HG03066 (cell line): ENCODE data around the gene WDR62.

Experiments used
- ATAC-seq: cut with Tn5 transposase; IDR thresholded peaks from one replicate; pipeline ENCODE4 v1.9.1; 2021; ENCODE audit warnings: low read depth; ENCODE audit not compliant: unreplicated experiment

Gene WDR62

GRCh38 chr19:36073121-36073876, 18.6 kb downstream of the WDR62 start:
- ATAC-seq, result no peak

DNA sequence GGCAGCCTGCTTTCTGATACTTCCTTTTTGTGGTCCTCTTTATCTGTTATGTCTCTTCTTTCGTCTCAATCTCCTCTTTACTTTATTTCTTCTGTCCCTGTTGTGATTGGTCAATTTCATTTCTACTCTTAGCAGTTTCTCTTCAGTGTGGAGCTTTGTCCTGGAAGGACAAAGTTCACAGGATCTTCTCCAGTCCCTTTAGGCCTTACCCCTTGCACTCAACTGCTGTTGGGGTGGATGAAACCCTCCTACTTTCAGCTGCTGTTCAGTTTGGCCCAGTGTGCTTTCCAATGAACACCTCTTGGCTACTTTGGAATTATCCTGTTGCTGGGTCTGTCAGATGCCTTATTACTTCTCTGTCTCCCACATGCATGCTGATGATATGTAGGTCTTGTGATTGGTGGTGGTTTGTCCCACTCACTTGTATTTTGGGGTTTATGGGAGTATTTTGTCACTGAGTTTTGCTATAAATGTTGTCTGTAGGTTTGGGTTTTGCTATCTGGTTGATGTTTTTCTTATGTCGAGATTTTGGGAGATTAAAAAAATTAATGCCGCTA, 24.8 kb downstream of the WDR62 start:
- no peak for ATAC-seq

GRCh38 chr19:36081385-36081784, 26.7 kb downstream of the WDR62 start:
- ATAC-seq, result no peak

DNA sequence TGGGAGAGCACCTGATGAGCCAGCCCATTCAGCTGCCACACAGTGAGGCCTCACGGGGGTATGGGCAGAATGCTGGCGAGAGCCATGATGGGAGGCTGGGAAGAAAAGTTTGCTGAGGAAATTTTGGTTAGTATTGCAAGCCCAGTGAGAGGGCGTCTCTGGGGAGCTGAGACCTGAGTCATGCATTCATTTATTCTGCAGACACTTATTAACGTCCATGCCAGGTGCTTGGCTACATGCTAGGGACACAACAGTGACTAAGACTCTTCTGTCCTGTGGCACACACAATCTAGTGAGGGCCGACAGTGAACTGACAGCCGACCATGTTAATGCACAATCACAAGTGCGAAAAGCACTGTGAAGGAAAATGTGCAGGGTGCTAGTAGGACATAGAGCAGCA, 27.2 kb downstream of the WDR62 start:
- ATAC-seq, result no peak

- no peak for ATAC-seq
Measured at GRCh38 chr19:36082916-36083315, 28.2 kb downstream of the WDR62 start.

DNA sequence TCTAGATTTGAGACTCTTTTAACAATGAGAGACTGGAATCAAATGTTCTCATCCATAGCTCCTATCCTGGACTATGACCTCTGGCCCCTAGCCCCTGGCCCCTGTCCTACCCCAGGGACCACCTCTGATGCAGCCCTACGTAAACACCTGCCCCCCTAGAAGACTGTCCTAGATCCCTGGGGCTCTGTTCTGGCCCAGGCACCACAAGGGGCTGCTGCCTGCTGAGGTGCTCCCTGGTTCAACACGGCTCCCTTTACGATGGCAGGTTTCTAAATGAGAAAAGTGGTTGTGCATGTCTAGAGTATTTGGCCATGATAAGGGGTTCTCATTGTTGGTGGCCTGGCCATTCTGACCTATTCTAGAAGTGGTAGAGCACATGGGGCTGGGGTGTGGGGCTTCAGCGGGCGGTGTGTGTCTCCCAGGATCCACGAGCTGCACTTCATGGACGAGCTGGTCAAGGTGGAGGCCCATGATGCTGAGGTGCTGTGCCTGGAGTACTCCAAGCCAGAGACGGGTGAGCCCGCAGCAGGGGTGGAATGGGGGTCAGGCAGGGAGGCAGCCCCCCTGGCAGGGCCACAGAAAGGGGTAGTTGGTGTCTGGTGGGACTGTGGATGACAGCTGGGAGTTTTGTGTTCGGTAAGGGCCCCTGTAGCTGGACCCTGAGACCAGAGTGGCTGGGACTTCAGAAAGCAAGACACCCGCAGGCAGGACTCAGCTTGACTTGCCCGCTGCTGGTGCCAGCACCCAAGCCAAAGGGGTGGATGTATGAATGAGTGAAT, 29.7 kb downstream of the WDR62 start:
- ATAC-seq, result no peak

DNA sequence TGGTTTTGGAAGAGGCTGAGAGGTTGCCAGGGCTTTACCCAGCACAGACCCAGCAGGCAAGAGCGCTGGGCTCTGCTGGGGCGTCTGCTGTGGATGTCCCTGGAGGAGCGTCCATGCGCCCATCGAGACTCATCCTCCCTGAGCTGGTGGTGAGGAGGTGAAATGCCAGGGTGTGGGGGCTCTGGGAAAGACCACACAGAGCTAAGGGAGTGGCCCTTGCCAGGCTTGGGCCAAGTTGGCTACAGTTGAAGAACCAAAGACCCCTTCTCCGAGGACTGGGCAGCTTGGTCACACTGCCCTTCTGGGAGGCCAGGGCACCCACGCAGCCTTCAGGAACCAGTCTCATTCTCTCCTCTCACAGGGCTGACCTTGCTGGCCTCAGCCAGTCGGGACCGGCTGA, 31.6 kb downstream of the WDR62 start:
- ATAC-seq, result no peak

DNA sequence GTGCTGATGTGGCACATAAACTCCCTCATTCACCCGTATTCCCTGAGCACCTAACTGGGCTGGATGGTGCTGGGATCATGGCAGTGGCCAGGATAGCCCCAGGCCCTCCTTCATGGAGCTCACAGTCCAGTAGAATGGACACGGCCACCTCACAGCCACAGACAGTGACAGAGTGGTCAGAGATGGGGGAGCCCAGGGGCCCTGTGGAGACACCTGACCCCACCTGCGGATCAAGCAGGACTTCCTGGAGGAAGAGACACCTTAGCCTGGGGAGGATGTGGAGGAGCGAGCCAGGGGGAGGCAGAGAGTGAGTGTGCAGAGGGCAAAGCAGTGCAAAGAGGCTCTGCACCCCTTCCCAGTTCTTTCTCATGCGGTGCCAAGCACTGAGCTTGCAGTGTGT, 35.1 kb downstream of the WDR62 start:
- no peak for ATAC-seq

- ATAC-seq, result no peak
Measured at GRCh38 chr19:36090910-36091695, 36.4 kb downstream of the WDR62 start.

GRCh38 chr19:36092566-36092965, 37.9 kb downstream of the WDR62 start:
- no peak for ATAC-seq

GRCh38 chr19:36093146-36093662, 38.5 kb downstream of the WDR62 start:
- ATAC-seq, result no peak

DNA sequence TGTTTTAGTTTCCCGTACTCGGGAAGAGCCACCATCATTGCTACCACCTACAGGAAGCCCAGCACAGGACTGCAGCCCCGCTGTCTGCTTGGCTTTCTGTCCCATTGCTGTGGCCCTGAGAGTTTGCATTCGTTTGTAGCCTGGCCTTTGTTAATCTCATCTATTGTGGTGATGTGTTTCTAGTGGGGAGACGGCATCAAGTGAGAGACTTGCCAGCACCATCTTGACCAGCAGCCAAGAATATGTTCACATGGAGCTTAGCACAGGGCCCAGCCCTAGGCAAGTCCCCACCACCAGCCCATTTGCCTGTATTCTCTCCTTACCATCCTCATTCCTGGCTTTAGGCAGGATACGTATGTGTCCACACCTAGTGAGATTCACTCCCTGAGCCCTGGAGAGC, 39.0 kb downstream of the WDR62 start:
- ATAC-seq, result no peak

DNA sequence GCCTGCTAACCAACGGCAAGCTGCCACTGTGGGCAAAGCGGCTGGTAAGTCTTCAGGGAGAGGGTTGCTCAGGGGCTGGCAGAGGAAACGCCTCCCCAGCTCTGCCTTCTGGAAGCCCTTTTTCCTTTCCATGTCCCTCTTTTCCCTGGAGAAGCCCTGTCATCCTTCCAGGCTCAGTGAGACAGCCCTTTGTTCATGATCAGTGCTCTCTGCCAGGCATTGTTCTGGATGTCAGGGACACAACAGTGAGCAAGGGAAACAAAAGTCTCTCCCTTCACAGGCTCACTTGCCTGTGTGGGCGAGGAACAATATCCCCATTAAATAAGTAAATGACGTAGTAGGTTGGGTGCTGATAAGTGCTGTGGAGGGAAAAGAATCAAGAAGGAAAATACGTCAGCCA, 42.3 kb downstream of the WDR62 start:
- no peak for ATAC-seq

DNA sequence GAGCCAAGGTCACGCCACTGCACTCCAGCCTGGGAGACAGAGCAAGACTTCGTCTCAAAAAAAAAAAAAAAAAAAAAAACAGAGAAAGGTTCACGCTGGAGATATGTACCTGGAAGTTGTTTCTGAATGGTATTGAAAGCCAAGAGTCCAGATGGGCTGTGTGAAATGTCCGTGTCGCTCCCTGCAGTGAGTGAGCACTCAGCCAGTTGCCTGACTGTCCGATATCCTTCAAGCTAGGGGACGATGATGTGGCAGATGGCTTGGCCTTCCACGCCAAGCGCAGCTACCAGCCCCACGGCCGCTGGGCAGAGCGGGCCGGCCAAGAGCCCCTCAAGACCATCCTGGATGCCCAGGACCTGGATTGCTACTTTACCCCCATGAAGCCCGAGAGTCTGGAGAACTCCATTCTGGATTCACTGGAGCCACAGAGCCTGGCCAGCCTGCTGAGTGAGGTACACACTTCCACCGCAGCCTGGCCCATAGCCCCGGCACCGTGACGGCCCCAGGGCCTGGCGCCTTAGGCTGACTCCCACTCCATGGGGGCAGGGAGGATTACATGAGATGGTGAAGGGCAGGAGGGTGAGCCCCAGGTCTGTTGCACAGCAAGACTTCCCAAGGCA, 44.6 kb downstream of the WDR62 start:
- ATAC-seq, result no peak

DNA sequence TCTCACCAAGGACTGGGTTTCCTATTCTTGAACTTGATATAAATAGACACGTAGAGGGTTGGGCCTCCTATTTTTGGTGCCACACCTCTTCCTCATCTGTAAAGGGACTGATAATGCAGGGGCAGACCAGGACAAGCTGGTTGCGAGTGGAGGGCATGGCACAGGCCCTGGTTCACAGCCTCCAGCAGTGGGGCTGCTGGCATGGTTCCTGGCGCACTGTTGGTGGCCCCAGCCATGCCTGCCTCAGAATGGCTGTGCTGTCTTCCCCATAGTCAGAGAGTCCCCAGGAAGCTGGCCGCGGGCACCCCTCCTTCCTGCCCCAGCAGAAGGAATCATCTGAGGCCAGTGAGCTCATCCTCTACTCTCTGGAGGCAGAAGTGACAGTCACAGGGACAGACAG, 45.8 kb downstream of the WDR62 start:
- ATAC-seq, result no peak

GRCh38 chr19:36101550-36102327, 47.0 kb downstream of the WDR62 start:
- ATAC-seq, result no peak

GRCh38 chr19:36103040-36103626, 48.4 kb downstream of the WDR62 start:
- no peak for ATAC-seq

DNA sequence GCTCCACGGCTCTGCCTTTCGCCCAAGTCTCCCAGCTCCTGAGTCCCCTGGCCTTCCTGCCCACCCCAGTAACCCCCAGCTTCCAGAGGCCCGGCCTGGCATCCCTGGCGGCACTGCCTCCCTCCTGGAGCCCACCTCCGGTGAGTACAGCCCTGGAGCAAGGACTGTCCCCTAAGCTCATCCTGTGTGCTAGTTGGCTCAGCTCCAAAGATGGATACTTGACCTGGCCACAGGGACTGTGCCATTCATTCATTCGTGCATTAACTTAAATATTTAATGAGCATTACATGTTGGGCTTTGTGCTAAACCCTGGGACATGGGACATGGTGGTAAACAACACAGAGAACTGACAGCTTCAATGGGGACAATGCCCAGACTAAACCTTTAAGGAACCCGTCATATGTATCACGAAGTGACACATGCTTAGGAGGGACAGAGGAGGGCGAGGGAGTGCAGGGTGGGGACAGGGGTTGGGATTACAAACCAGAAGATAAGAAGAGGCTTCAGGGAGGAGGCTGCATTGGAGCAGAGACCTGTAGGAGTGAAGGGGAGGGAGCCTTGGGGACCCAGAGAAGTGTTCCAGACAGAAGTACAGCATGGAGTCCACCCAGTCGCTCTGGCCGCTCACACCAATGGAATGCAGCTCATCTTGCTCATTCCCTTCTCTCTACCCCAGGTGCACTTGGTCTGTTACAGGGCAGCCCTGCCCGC, 49.3 kb downstream of the WDR62 start:
- ATAC-seq, result no peak

DNA sequence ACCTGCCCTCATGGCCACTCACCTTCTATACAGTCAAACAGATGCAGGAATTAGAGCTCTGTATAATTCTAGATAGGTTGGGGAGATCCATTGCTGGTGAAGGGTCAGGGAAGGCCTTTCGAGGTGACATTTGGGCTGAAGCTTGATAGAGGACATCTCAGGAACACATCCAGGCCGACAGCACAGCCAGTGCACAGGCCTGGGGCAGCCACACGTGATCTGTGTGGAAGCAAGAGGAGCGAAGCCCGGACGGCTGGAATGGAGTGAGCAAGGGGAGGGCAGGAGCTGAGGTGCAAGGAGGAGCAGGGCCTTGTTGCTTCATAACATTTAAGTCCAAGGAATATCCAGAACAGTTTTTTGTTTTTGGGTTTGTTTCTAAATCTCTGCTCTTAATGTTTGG, 51.7 kb downstream of the WDR62 start:
- no peak for ATAC-seq
